HEK293 (cell line): Measurements from ENCODE around the gene SAE1.
A peak's percentile ranks its signal among the peaks of the same experiment; 100 is the strongest.

Experiments used
- AEBP2 ChIP-seq: fragments of 450-650 bp; formaldehyde crosslinking; IDR thresholded peaks from 2 replicates; pipeline ENCODE4 v1.5.1; 2016; ENCODE audit warnings: missing biosample characterization, missing genetic modification characterization, borderline replicate concordance
- BCL6B ChIP-seq: fragments of 450-650 bp; formaldehyde crosslinking; IDR thresholded peaks from 2 replicates; pipeline ENCODE4 v1.5.1; 2017; ENCODE audit warnings: missing biosample characterization, missing genetic modification characterization
- FEZF1 ChIP-seq: fragments of 450-650 bp; formaldehyde crosslinking; IDR thresholded peaks from 2 replicates; pipeline ENCODE4 v1.5.1; 2016; ENCODE audit warnings: missing biosample characterization, missing genetic modification characterization
- GLIS2 ChIP-seq: fragments of 450-650 bp; formaldehyde crosslinking; IDR thresholded peaks from 2 replicates; pipeline ENCODE4 v1.5.1; 2016; ENCODE audit warnings: missing biosample characterization, missing genetic modification characterization
- INSM2 ChIP-seq: fragments of 450-650 bp; formaldehyde crosslinking; IDR thresholded peaks from 2 replicates; pipeline ENCODE4 v1.5.1; 2016; ENCODE audit warnings: missing biosample characterization, missing genetic modification characterization
- KLF7 ChIP-seq: fragments of 450-650 bp; formaldehyde crosslinking; IDR thresholded peaks from 2 replicates; pipeline ENCODE4 v1.5.1; 2016; ENCODE audit warnings: missing biosample characterization, missing genetic modification characterization, borderline replicate concordance
- MYNN ChIP-seq: fragments of 450-650 bp; formaldehyde crosslinking; IDR thresholded peaks from 2 replicates; pipeline ENCODE4 v1.5.1; 2016; ENCODE audit warnings: missing biosample characterization, missing genetic modification characterization, borderline replicate concordance
- OVOL3 ChIP-seq: fragments of 450-650 bp; formaldehyde crosslinking; IDR thresholded peaks from 2 replicates; pipeline ENCODE4 v1.5.1; 2016; ENCODE audit warnings: missing biosample characterization, missing genetic modification characterization
- PATZ1 ChIP-seq: fragments of 450-650 bp; formaldehyde crosslinking; IDR thresholded peaks from 2 replicates; pipeline ENCODE4 v1.5.1; 2016; ENCODE audit warnings: missing biosample characterization, missing genetic modification characterization
- SCRT1 ChIP-seq: fragments of 450-650 bp; formaldehyde crosslinking; IDR thresholded peaks from 2 replicates; pipeline ENCODE4 v1.5.1; 2016; ENCODE audit warnings: missing biosample characterization, missing genetic modification characterization, borderline replicate concordance
- SP3 ChIP-seq: fragments of 450-650 bp; formaldehyde crosslinking; IDR thresholded peaks from 2 replicates; pipeline ENCODE4 v1.5.1; 2016; ENCODE audit warnings: missing biosample characterization, missing genetic modification characterization
- TRIM28 ChIP-seq: IDR thresholded peaks from 2 replicates; pipeline ENCODE4 v1.6.1; 2011; ENCODE audit warnings: low read length, control low read depth, borderline replicate concordance
- ZBTB21 ChIP-seq: fragments of 450-650 bp; formaldehyde crosslinking; IDR thresholded peaks from 2 replicates; pipeline ENCODE4 v1.5.1; 2017; ENCODE audit warnings: missing biosample characterization, missing genetic modification characterization
- ZBTB6 ChIP-seq: fragments of 450-650 bp; formaldehyde crosslinking; IDR thresholded peaks from 2 replicates; pipeline ENCODE4 v1.5.1; 2017; ENCODE audit warnings: missing biosample characterization, missing genetic modification characterization
- ZFP3 ChIP-seq: fragments of 450-650 bp; formaldehyde crosslinking; IDR thresholded peaks from 2 replicates; pipeline ENCODE4 v1.5.1; 2016; ENCODE audit warnings: low read depth, missing biosample characterization, missing genetic modification characterization
- ZIC2 ChIP-seq: fragments of 450-650 bp; formaldehyde crosslinking; IDR thresholded peaks from 2 replicates; pipeline ENCODE4 v1.5.1; 2016; ENCODE audit warnings: missing biosample characterization, missing genetic modification characterization
- ZNF121 ChIP-seq: fragments of 450-650 bp; formaldehyde crosslinking; IDR thresholded peaks from 2 replicates; pipeline ENCODE4 v1.5.1; 2016; ENCODE audit warnings: missing biosample characterization, missing genetic modification characterization
- ZNF155 ChIP-seq: fragments of 450-650 bp; formaldehyde crosslinking; IDR thresholded peaks from 2 replicates; pipeline ENCODE4 v1.5.1; 2016; ENCODE audit warnings: missing biosample characterization, missing genetic modification characterization
- ZNF174 ChIP-seq: fragments of 450-650 bp; formaldehyde crosslinking; IDR thresholded peaks from 2 replicates; pipeline ENCODE4 v1.5.0; 2017; ENCODE audit warnings: missing biosample characterization, mild to moderate bottlenecking, missing genetic modification characterization
- ZNF175 ChIP-seq: fragments of 450-650 bp; formaldehyde crosslinking; IDR thresholded peaks from 2 replicates; pipeline ENCODE4 v1.5.1; 2016; ENCODE audit warnings: missing biosample characterization, missing genetic modification characterization
- ZNF19 ChIP-seq: fragments of 450-650 bp; formaldehyde crosslinking; IDR thresholded peaks from 2 replicates; pipeline ENCODE4; 2016; ENCODE audit warnings: missing biosample characterization, missing genetic modification characterization, low read depth
- ZNF391 ChIP-seq: fragments of 450-650 bp; formaldehyde crosslinking; IDR thresholded peaks from 2 replicates; pipeline ENCODE4 v1.5.1; 2016; ENCODE audit warnings: low read depth, missing biosample characterization, missing genetic modification characterization, borderline replicate concordance
- ZNF404 ChIP-seq: fragments of 450-650 bp; formaldehyde crosslinking; IDR thresholded peaks from 2 replicates; pipeline ENCODE4 v1.5.1; 2017; ENCODE audit warnings: missing biosample characterization, missing genetic modification characterization
- ZNF423 ChIP-seq: fragments of 450-650 bp; formaldehyde crosslinking; IDR thresholded peaks from 2 replicates; pipeline ENCODE4 v1.5.1; 2016; ENCODE audit warnings: missing biosample characterization, missing genetic modification characterization
- ZNF488 ChIP-seq: fragments of 450-650 bp; formaldehyde crosslinking; IDR thresholded peaks from 2 replicates; pipeline ENCODE4 v1.5.1; 2016; ENCODE audit warnings: missing biosample characterization, missing genetic modification characterization
- ZNF521 ChIP-seq: fragments of 450-650 bp; formaldehyde crosslinking; IDR thresholded peaks from 2 replicates; pipeline ENCODE4 v1.5.1; 2017; ENCODE audit warnings: missing biosample characterization, mild to moderate bottlenecking, missing genetic modification characterization
- ZNF623 ChIP-seq: fragments of 450-650 bp; formaldehyde crosslinking; IDR thresholded peaks from 2 replicates; pipeline ENCODE4 v1.5.1; 2016; ENCODE audit warnings: missing biosample characterization, missing genetic modification characterization
- ZNF654 ChIP-seq: fragments of 450-650 bp; formaldehyde crosslinking; IDR thresholded peaks from 2 replicates; pipeline ENCODE4 v1.5.1; 2016; ENCODE audit warnings: low read depth, missing biosample characterization, missing genetic modification characterization
- ZNF692 ChIP-seq: fragments of 450-650 bp; formaldehyde crosslinking; IDR thresholded peaks from 2 replicates; pipeline ENCODE4 v1.5.1; 2016; ENCODE audit warnings: missing biosample characterization, missing genetic modification characterization
- ZNF777 ChIP-seq: fragments of 450-650 bp; formaldehyde crosslinking; IDR thresholded peaks from 2 replicates; pipeline ENCODE4 v1.5.1; 2017; ENCODE audit warnings: missing biosample characterization, missing genetic modification characterization, borderline replicate concordance
- ZNF785 ChIP-seq: fragments of 450-650 bp; formaldehyde crosslinking; IDR thresholded peaks from 2 replicates; pipeline ENCODE4 v1.5.1; 2016; ENCODE audit warnings: missing biosample characterization, missing genetic modification characterization
- ZNF791 ChIP-seq: fragments of 450-650 bp; formaldehyde crosslinking; IDR thresholded peaks from 2 replicates; pipeline ENCODE4 v1.5.1; 2016; ENCODE audit warnings: missing biosample characterization, missing genetic modification characterization
- ZSCAN16 ChIP-seq: fragments of 450-650 bp; formaldehyde crosslinking; IDR thresholded peaks from 2 replicates; pipeline ENCODE4 v1.5.1; 2016; ENCODE audit warnings: missing biosample characterization, missing genetic modification characterization

Gene SAE1

GRCh38 chr19:47133021-47133471 is 2.4 kb downstream of the SAE1 start (continued):
- peak; percentile 95 for TF ChIP-seq SCRT1
- TF ChIP-seq INSM2 (tag by site-specific recombination), result peak; percentile 18; the same call in 1 of the 2 replicates
- TF ChIP-seq OVOL3 (tag by site-specific recombination), result no peak
- no peak for TF ChIP-seq MYNN (tag by site-specific recombination)
- TF ChIP-seq ZNF488 (tag by site-specific recombination), result no peak
- TF ChIP-seq ZNF391 (tag by site-specific recombination), result no peak
- 0 out of 2 replicates have a peak, but pooled peaks have one; percentile 31 for TF ChIP-seq ZNF692 (tag by site-specific recombination)
- no peak for TF ChIP-seq BCL6B (tag by site-specific recombination)
- no peak for TF ChIP-seq ZNF175 (tag by site-specific recombination)
- TF ChIP-seq ZNF521 (tag by site-specific recombination), result no peak
- no peak for TF ChIP-seq ZIC2 (tag by site-specific recombination)
- no peak for TF ChIP-seq ZFP3 (tag by site-specific recombination)
- TF ChIP-seq ZNF174 (tag by site-specific recombination), result no peak
- no peak for TF ChIP-seq ZNF785 (tag by site-specific recombination)
- no peak for TF ChIP-seq ZBTB6 (tag by site-specific recombination)
- no peak for TF ChIP-seq ZNF423 (tag by site-specific recombination)
- no peak for TF ChIP-seq ZNF777 (tag by site-specific recombination)
- TF ChIP-seq AEBP2 (tag by site-specific recombination), result no peak
- TF ChIP-seq ZNF623 (tag by site-specific recombination), result peak; percentile 93
- TF ChIP-seq SP3, result no peak
- TF ChIP-seq ZNF19 (tag by site-specific recombination), result no peak
- no peak for TF ChIP-seq TRIM28
- TF ChIP-seq GLIS2 (tag by site-specific recombination), result no peak
- no peak for TF ChIP-seq ZNF791
- TF ChIP-seq ZNF654 (tag by site-specific recombination), result no peak
- TF ChIP-seq ZBTB21 (tag by site-specific recombination), result no peak
- TF ChIP-seq ZNF155 (tag by site-specific recombination), result no peak
- TF ChIP-seq ZNF404 (tag by site-specific recombination), result no peak
- TF ChIP-seq FEZF1, result peak; percentile 76
- peak; percentile 91 for TF ChIP-seq ZNF121 (tag by site-specific recombination)
- no peak for TF ChIP-seq ZSCAN16 (tag by site-specific recombination)
- no peak for TF ChIP-seq KLF7 (tag by site-specific recombination)
- TF ChIP-seq PATZ1 (tag by site-specific recombination), result no peak; the same call in 1 of the 2 replicates
